ENCODE measurements around the gene HLF.

GRCh38 chr17:55248077-55248476, 16.7 kb upstream of the HLF start:
- no peak for TF ChIP-seq CTCF (IDR thresholded peaks at IDR 0.05)
- no peak for TF ChIP-seq POLR2AphosphoS5 (IDR thresholded peaks at IDR 0.05)
